Pancreas (tissue), 10 donors: ENCODE data around the gene KRTAP21-2. TPM values are rescaled to one million over a fixed set of nuclear protein-coding genes. Genes with fewer than 3 reads are reported as not detected.

Experiments
- ATAC-seq, 4 donors: fragments of 200-7000 bp; cut with Tn5 transposase; one replicate each; pipeline versions ENCODE4 v1.8.0 to v1.9.1; 2020; ENCODE audit warnings: mild to moderate bottlenecking in 4 of 4, moderate library complexity in 4 of 4
- DNase-seq, 6 donors: peaks; one replicate each; pipeline ENCODE4 v3.0.0-alpha.2; 2020
- FAIRE-seq: peaks from 2 replicates; lab custom pipeline; 2012; peaks lifted over from hg19 to GRCh38; lab: Jason Lieb, UNC
- H3K27ac ChIP-seq, 4 donors: fragments of 200-600 bp; sonication (generic); 1 replicate in 3 of 4; 2 replicates in 1 of 4; pipeline versions ENCODE4 v1.5.0 to v1.8.0; 2020
- H3K27me3 ChIP-seq, 4 donors: fragments of 200-600 bp; one replicate each; pipeline ENCODE4 v1.8.0; 2021
- H3K36me3 ChIP-seq, 3 donors: fragments of 200-600 bp; sonication (generic) in 1 of 3; one replicate each; pipeline versions ENCODE4 v1.5.0 to v1.8.0; 2020 to 2021
- H3K4me1 ChIP-seq, 3 donors: fragments of 200-600 bp; one replicate each; pipeline ENCODE4 v1.8.0; 2021
- H3K4me3 ChIP-seq, 4 donors: fragments of 200-600 bp; sonication (generic) in 2 of 4; one replicate each; pipeline versions ENCODE4 v1.5.0 to v1.8.0; 2020 to 2021
- H3K9me3 ChIP-seq, 4 donors: fragments of 200-600 bp; one replicate each; pipeline ENCODE4 v1.8.0; 2021
- WGBS, 2 donors: extraction: QIAGEN DNeasy Blood & Tissue Kit; methylation state at CpG; one replicate each; pipeline ENCODE4 v1.1.7; 2013; 5-methylcytosine and 5-hydroxymethylcytosine counted together
- intact Hi-C, 3 donors: fragments of 100-400 bp; cut with DNase I; formaldehyde crosslinking; loops; one replicate each; pipeline versions ENCODE4 v1.11.1 to v1.14.2; 2022
- polyA plus RNA-seq, 2 donors: library from polyadenylated mRNA; stranded (reverse); fragments of 200-250 nt; gene quantifications; one replicate each; pipeline ENCODE4 v1.2.3, GENCODE V29; 2013
- total RNA-seq, 6 donors: library from RNA; stranded (reverse); fragmentation: NEBNext Ultra II Directional in 4 of 6; extraction: Animal tissue kit (Norgen Biotek cat#: 25700) in 4 of 6; gene quantifications; one replicate each; pipeline versions ENCODE4 v1.2.1 to v1.2.4, GENCODE V29; 2021 to 2023
- TF ChIP-seq, protein P1 (sequence below), 4 donors: fragments of 200-600 bp; sonication (generic) in 3 of 4; IDR thresholded peaks; one replicate each; pipeline versions ENCODE4 v1.5.0 to v1.8.0; 2021; ENCODE audit warnings: antibody characterized with exemption in 4 of 4
- donor health status: healthy with polysubstance abuse.
- donor health status: DM: no; HTN: no; CAD: no; lungs with moderate emphysema.
- donor health status: DM: no; HTN: no; CAD: no.
- donor health status: control.
- donor health status: control.
- donor health status: Bipolar disorder and iron deficiency.
- donor health status: DM: yes; HTN: yes; CAD: no.
- donor health status: DM: no; HTN: no; CAD: no.
- donor health status: DM: no; HTN: no; CAD: no.
- donor health status: DM: yes; HTN: yes; CAD: no.

KRTAP21-2 gene
- total RNA-seq (not detected), polyA plus RNA-seq (not detected)

DNA sequence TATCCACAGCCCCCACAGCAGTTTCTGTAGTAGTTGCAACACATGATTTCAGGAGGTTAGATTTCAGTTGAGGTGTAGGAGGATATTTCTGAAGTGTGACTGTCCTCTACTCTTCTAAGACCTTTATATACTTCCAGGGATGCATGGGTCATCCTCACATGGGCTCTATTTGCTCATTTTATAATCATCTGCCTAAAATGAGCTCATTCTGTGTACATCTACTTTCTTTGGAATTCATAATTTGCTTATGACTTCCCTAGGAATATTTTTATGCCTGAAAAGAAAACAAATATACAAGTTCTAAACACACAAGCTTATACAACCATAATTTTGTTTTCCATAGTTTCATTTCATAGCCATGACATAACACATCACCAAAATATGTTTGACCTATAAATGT, at the start of gene KRTAP21-2:
TSS of gene KRTAP21-2 (minus strand) at position 101 of the 400 bp plus-strand sequence. CDS start at position 44, 57 bp downstream.
- TF ChIP-seq, protein P1, sequence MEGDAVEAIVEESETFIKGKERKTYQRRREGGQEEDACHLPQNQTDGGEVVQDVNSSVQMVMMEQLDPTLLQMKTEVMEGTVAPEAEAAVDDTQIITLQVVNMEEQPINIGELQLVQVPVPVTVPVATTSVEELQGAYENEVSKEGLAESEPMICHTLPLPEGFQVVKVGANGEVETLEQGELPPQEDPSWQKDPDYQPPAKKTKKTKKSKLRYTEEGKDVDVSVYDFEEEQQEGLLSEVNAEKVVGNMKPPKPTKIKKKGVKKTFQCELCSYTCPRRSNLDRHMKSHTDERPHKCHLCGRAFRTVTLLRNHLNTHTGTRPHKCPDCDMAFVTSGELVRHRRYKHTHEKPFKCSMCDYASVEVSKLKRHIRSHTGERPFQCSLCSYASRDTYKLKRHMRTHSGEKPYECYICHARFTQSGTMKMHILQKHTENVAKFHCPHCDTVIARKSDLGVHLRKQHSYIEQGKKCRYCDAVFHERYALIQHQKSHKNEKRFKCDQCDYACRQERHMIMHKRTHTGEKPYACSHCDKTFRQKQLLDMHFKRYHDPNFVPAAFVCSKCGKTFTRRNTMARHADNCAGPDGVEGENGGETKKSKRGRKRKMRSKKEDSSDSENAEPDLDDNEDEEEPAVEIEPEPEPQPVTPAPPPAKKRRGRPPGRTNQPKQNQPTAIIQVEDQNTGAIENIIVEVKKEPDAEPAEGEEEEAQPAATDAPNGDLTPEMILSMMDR (IDR thresholded peaks at IDR 0.05): no peak
- no peaks in the 10 kb centered on the region for H3K4me1 ChIP-seq
- H3K27ac ChIP-seq: no peak within 1 kb of the TSS
- H3K4me3 ChIP-seq: no peak within 1 kb of the TSS
- H3K9me3 ChIP-seq: no peaks in the 10 kb centered on the region
- FAIRE-seq (no peak), DNase-seq (no peak), ATAC-seq (no peak)
- no peaks in the 10 kb centered on the region for H3K36me3 ChIP-seq
- intact Hi-C loops: no loop called here
- no peaks in the 10 kb centered on the region for H3K27me3 ChIP-seq

DNA sequence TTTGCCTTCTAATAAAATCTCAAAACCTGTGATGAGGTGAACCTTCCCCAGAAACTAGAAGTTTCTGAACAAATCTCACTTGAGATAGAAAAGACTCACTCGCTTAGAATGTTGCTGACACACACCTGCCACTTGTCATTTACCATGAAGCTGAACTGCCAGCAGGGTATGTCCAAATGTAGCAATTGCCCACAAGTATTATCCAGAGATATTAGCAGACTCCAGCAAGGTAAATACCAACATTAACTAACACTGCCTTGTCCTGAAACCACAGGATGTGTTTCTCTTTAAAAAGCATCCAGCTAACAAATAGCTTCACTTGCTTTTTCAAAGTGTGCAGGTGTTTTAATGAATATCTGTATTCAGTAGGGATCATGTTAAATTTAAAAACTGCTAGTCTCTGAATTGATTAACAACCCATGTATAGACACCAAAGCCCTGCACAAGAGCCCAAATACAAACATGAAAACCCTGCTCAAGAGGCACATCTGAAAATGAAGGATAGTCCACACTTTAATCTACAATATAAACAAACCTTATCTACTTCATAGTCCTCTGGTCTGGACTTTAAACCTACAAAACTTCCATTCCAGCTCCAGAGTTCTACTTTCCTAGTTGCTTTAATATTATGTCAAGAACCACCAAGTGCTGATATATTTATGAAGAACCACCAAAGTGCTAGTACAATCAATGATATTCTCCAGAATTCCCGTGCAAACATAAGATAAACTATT, 46.7 kb upstream of the KRTAP21-2 start:
- WGBS, 2 donors: 8 to 25% methylated on average over 2 of the region's 2 CpGs
- Histone ChIP-seq H3K36me3 (no peaks in the 10 kb centered on the region), H3K4me1 (peaks cover 0 to 10% (median 0%) of the 10 kb centered on the region in 3 donors), H3K27me3 (no peaks in the 10 kb centered on the region), H3K27ac (no peak overlapping the region), H3K9me3 (no peaks in the 10 kb centered on the region), H3K4me3 (no peak overlapping the region)
- FAIRE-seq (no peak), ATAC-seq (peak; percentile 70 to 95 (median 81)), DNase-seq (no peak)
- intact Hi-C loops: no loop called here
- TF ChIP-seq, protein P1 (IDR thresholded peaks at IDR 0.05): no peak

DNA sequence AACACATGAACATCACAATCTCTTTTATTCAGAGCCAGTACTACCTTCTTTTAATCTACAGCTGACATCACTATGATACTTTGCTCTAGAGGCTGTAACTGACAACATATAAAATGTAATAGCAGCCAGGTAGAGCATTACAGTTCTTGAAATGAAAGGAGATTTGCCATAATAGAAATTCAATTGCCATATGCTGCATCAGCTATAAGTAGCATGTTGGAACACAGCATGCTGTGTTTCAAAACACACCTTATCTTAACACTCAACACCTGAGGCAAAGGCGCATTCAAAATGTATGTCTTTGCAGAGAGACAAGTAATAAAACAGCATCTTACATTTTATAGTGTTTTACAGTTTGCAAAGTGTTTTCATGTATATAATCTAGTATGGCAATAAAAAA, 32.2 kb upstream of the KRTAP21-2 start:
- no peak for FAIRE-seq
- TF ChIP-seq, protein P1 (IDR thresholded peaks at IDR 0.05): no peak
- no peaks in the 10 kb centered on the region for H3K9me3 ChIP-seq
- H3K4me3 ChIP-seq: no peak overlapping the region
- DNase-seq: no peak
- no peaks in the 10 kb centered on the region for H3K36me3 ChIP-seq
- no peak for ATAC-seq
- 91 to 98% methylated on average over 1 of the region's 1 CpG for WGBS, 2 donors
- H3K27ac ChIP-seq: no peak overlapping the region
- H3K4me1 ChIP-seq: no peaks in the 10 kb centered on the region
- intact Hi-C loops: no loop called here
- no peaks in the 10 kb centered on the region for H3K27me3 ChIP-seq

DNA sequence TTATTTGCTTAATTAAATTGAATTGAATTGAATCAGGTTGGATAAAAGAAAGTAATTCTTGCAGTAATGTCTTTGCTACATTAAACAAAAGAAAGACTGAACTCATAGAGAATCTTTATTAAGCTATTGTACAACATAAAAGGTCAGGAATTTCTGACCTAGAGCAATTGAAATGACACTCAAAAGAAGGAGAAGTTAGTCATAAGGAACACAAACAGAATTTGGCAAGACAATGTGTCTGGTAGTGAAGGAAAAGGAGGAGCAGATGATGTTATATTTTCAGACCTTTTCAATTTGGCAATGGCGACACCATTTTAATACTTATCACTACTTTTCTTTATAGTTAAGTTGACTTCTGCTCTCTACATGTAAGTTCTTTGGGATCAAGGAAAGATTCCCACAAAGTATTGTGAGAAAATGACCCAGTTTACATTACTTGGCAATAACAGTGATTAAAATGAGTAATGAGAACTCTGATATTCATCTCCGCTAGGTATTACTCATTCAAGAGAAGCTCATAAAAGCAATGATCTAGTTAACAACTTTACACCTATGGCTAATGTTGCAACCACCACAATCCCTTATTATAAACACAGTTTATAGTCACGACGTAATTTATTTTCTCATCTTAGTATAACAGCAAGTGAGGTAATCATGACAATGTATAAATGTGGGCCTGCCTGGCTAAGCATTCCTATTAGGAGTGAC, 22.8 kb upstream of the KRTAP21-2 start:
- H3K27ac ChIP-seq: no peak overlapping the region
- ATAC-seq: no peak
- no peak for FAIRE-seq
- 91 to 94% methylated on average over 4 of the region's 4 CpGs for WGBS, 2 donors
- no peak for DNase-seq
- intact Hi-C loops: no loop called here
- no peaks in the 10 kb centered on the region for H3K9me3 ChIP-seq
- TF ChIP-seq, protein P1 (IDR thresholded peaks at IDR 0.05): no peak
- H3K4me1 ChIP-seq: peaks cover 0 to 5% (median 0%) of the 10 kb centered on the region in 3 donors
- no peak overlapping the region for H3K4me3 ChIP-seq
- H3K27me3 ChIP-seq: no peaks in the 10 kb centered on the region
- no peaks in the 10 kb centered on the region for H3K36me3 ChIP-seq

DNA sequence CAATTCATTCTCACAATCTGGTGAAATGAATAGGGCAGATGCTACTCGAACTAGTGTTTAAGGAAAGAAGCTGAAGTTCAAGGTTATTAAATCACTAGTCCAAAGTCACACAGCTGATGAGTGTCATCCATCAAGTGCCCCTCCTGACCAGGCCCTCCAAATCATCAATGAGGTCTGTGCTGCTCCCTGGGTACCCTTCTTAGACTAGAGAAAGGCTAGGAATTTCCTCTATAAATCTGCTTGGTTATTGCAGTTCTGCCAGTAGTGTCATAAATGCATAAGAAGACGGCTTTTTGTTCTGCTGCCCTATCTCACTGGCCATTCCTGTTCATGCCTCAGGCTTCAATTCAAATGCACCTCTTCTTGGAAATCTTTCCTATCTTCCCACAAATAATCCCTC, 13.7 kb upstream of the KRTAP21-2 start:
- Histone ChIP-seq H3K9me3 (no peaks in the 10 kb centered on the region), H3K4me3 (no peak overlapping the region), H3K4me1 (no peaks in the 10 kb centered on the region), H3K27me3 (no peaks in the 10 kb centered on the region), H3K36me3 (no peaks in the 10 kb centered on the region), H3K27ac (no peak overlapping the region)
- TF ChIP-seq, protein P1 (IDR thresholded peaks at IDR 0.05): no peak
- intact Hi-C loops: no loop called here
- FAIRE-seq (no peak), ATAC-seq (no peak), DNase-seq (no peak)
- 71 to 78% methylated on average over 2 of the region's 2 CpGs for WGBS, 2 donors
